B cell (primary cell): ENCODE results near the gene ZNF763. TPM values are rescaled to one million over a fixed set of nuclear protein-coding genes. Genes with fewer than 3 reads are reported as not detected.
A peak's percentile ranks its signal among the peaks of the same experiment; 100 is the strongest.
"Not testable (repeated sequence)": the region's sequence is repeated elsewhere in the genome, so short reads cannot be mapped to it uniquely, and the experiment has no call there.

Experiments used
- ATAC-seq: fragments of 200-7000 bp; cut with Tn5 transposase; one replicate; pipeline ENCODE4 v1.10.0; 2021; ENCODE audit warnings: low read depth, mild to moderate bottlenecking, moderate number of reproducible peaks, moderate library complexity
- CTCF ChIA-PET: fragments of 350-600 bp; sonication (Branson Sonifier 250); formaldehyde crosslinking; loops from one replicate; lab custom pipeline; 2021; ENCODE audit warnings: antibody characterized with exemption, inconsistent platforms; lab: Charles Lee
- POLR2A ChIA-PET: fragments of 350-600 bp; sonication (Branson Sonifier 250); formaldehyde crosslinking; loops from one replicate; lab custom pipeline; 2021; ENCODE audit warnings: antibody characterized with exemption; lab: Charles Lee
- DNase-seq: peaks from one replicate; pipeline ENCODE4 v3.0.0; 2013
- H2AFZ ChIP-seq: 2 replicates; pipeline ENCODE4 v1.6.1; 2012; ENCODE audit warnings: mild to moderate bottlenecking, low read depth, low read length; ENCODE audit not compliant: insufficient read depth, poor library complexity, severe bottlenecking
- H3K27ac ChIP-seq, 2 donors: 1 replicate in 1 of 2; 2 replicates in 1 of 2; pipeline ENCODE4 v1.5.1; 2012 to 2013; ENCODE audit warnings: low read length in 2 of 2, mild to moderate bottlenecking in 2 of 2, moderate library complexity in 1 of 2
- H3K27me3 ChIP-seq, 4 experiments: fragments of 200-600 bp in 1 of 4; sonication (generic) in 1 of 4; replicated peaks in 1 of 4; 1 replicate in 2 of 4; 2 replicates in 2 of 4; pipeline versions ENCODE4 v1.6.1 to v1.7.0; 2013 to 2016; ENCODE audit warnings: low read length in 3 of 4, mild to moderate bottlenecking in 2 of 4, mixed read lengths in 1 of 4, moderate library complexity in 1 of 4; ENCODE audit not compliant: insufficient read depth in 4 of 4, control insufficient read depth in 3 of 4; ENCODE audit errors: control extremely low read depth in 1 of 4
- H3K36me3 ChIP-seq, 2 experiments: replicated peaks in 1 of 2; 1 replicate in 1 of 2; 2 replicates in 1 of 2; pipeline versions ENCODE4 v1.6.1 to v1.7.1; 2013; ENCODE audit warnings: low read length in 1 of 2; ENCODE audit not compliant: insufficient read depth in 2 of 2, control insufficient read depth in 1 of 2; ENCODE audit errors: control extremely low read depth in 1 of 2, extremely low read depth in 1 of 2
- H3K4me1 ChIP-seq, 2 donors: fragments of 200-600 bp in 1 of 2; sonication (generic) in 1 of 2; 1 replicate in 1 of 2; 2 replicates in 1 of 2; pipeline versions ENCODE4 v1.5.1 to v1.6.1; 2013 to 2017; ENCODE audit warnings: low read length in 2 of 2; ENCODE audit not compliant: control insufficient read depth in 2 of 2, insufficient read depth in 2 of 2
- H3K4me2 ChIP-seq: replicated peaks from 2 replicates; pipeline ENCODE3; 2012; ENCODE audit warnings: mild to moderate bottlenecking, low read depth, low read length; ENCODE audit not compliant: poor library complexity, severe bottlenecking
- H3K4me3 ChIP-seq, 5 experiments: fragments of 200-600 bp in 1 of 5; sonication (generic) in 1 of 5; 1 replicate in 3 of 5; 2 replicates in 2 of 5; pipeline versions ENCODE4 v1.5.1 to v1.7.0; 2011 to 2016; ENCODE audit warnings: low read length in 4 of 5, mild to moderate bottlenecking in 4 of 5, low read depth in 2 of 5, control low read depth in 1 of 5, moderate library complexity in 1 of 5; ENCODE audit not compliant: insufficient read depth in 1 of 5; ENCODE audit errors: control extremely low read depth in 1 of 5, extremely low read depth in 1 of 5
- H3K79me2 ChIP-seq: fragments of 200-600 bp; sonication (generic); one replicate; pipeline ENCODE4 v1.6.0; 2016; ENCODE audit warnings: low read length; ENCODE audit not compliant: control insufficient read depth, insufficient read depth
- H3K9ac ChIP-seq: fragments of 200-600 bp; sonication (generic); 2 replicates; pipeline ENCODE4 v1.6.1; 2017; ENCODE audit warnings: mild to moderate bottlenecking, low read length, moderate library complexity
- H3K9me3 ChIP-seq, 3 donors: one replicate each; pipeline versions ENCODE4 v1.6.1 to v1.7.1; 2013; ENCODE audit warnings: low read length in 2 of 3; ENCODE audit not compliant: control insufficient read depth in 2 of 3, insufficient read depth in 1 of 3; ENCODE audit errors: control extremely low read depth in 1 of 3
- H4K20me1 ChIP-seq: 2 replicates; pipeline ENCODE4 v1.6.0; 2012; ENCODE audit warnings: mild to moderate bottlenecking, low read length; ENCODE audit not compliant: insufficient read depth, control insufficient read depth, poor library complexity, severe bottlenecking
- H3K27ac Mint-ChIP-seq: one replicate; pipeline ENCODE4 v1.8.0; 2021; ENCODE audit warnings: mixed read lengths
- H3K27me3 Mint-ChIP-seq: one replicate; pipeline ENCODE4 v1.8.0; 2021; ENCODE audit warnings: mixed read lengths
- H3K4me1 Mint-ChIP-seq: one replicate; pipeline ENCODE4 v1.8.0; 2021; ENCODE audit warnings: mixed read lengths
- H3K4me3 Mint-ChIP-seq: one replicate; pipeline ENCODE4 v1.8.0; 2021; ENCODE audit warnings: mixed read lengths
- H3K9me3 Mint-ChIP-seq: one replicate; pipeline ENCODE4 v1.8.0; 2022; ENCODE audit warnings: mixed read lengths; ENCODE audit not compliant: insufficient read depth
- CTCF ChIP-seq: fragments of 200-600 bp; IDR thresholded peaks from one replicate; pipeline ENCODE4 v1.8.0; 2022; ENCODE audit warnings: antibody characterized with exemption, mild to moderate bottlenecking
- EZH2 ChIP-seq: IDR thresholded peaks from 2 replicates; pipeline ENCODE4 v1.6.1; 2012; ENCODE audit warnings: borderline replicate concordance, low read depth, mild to moderate bottlenecking, moderate library complexity, low read length; ENCODE audit not compliant: insufficient read depth, poor library complexity, severe bottlenecking
- WGBS: methylation state at CpG from one replicate; pipeline ENCODE4 v1.1.5; 2013; ENCODE audit warnings: missing lambda C conversion rate; ENCODE audit not compliant: insufficient coverage; 5-methylcytosine and 5-hydroxymethylcytosine counted together
- intact Hi-C: fragments of 100-400 bp; cut with micrococcal nuclease; formaldehyde crosslinking; loops from one replicate; pipeline ENCODE4 v1.10.0; 2022
- polyA plus RNA-seq: library from polyadenylated mRNA; depleted of rRNA; stranded (reverse); fragments of >200 nt; gene quantifications from 2 replicates; pipeline ENCODE4 v1.2.3, GENCODE V29; 2012
- total RNA-seq, 2 donors: library from RNA; stranded (reverse); fragments of 120-200 nt in 1 of 2; gene quantifications; 1 replicate in 1 of 2; 2 replicates in 1 of 2; pipeline versions ENCODE4 v1.2.3 to v1.2.4, GENCODE V29; 2013 to 2022

Gene ZNF763
- total and polyA plus RNA-seq, 2 donors (not counting 1 experiment from before 2014, with no cell fraction given), result 3.0 to 14.2 TPM

- H3K4me3 ChIP-seq, H3K27ac Mint-ChIP-seq, H3K4me1 ChIP-seq, H3K4me1 Mint-ChIP-seq, CTCF ChIA-PET, H3K27me3 ChIP-seq, POLR2A ChIA-PET, H3K4me2 ChIP-seq, H2AFZ ChIP-seq, H3K27me3 Mint-ChIP-seq, DNase-seq, ATAC-seq, intact Hi-C loops, H4K20me1 ChIP-seq, H3K4me3 Mint-ChIP-seq, H3K27ac ChIP-seq, H3K9ac ChIP-seq: not testable (repeated sequence)
- H3K79me2 ChIP-seq, result peaks cover 84% of the 10 kb centered on the region
- 98% methylated on average over 23 of the region's 29 CpGs for WGBS
- H3K36me3 ChIP-seq, result peaks cover 4 to 39% of the 10 kb centered on the region in 2 experiments
- H3K9me3 ChIP-seq, result peaks cover 10 to 76% (median 61%) of the 10 kb centered on the region in 3 donors
- peaks cover 25% of the 10 kb centered on the region for H3K9me3 Mint-ChIP-seq
These were observed 23.4 kb upstream of the ZNF763 start for GRCh38 chr19:11941361-11941887.

GRCh38 chr19:11942008-11942842, 22.6 kb upstream of the ZNF763 start:
- Histone ChIP-seq H3K27me3 (no peaks in the 10 kb centered on the region), H4K20me1 (peaks cover 7% of the 10 kb centered on the region), H3K4me3 (no peak overlapping the region), H2AFZ (no peak overlapping the region), H3K36me3 (peaks cover 6 to 42% of the 10 kb centered on the region in 2 experiments), H3K9me3 (peaks cover 8 to 81% (median 68%) of the 10 kb centered on the region in 3 donors), H3K9ac (peak overlapping the region; percentile 9), H3K4me1 (no peaks in the 10 kb centered on the region), H3K27ac (no peak overlapping the region), H3K79me2 (peaks cover 79% of the 10 kb centered on the region), H3K4me2 (no peak overlapping the region)
- no peak for ATAC-seq
- H3K27ac Mint-ChIP-seq, result no peak overlapping the region
- DNase-seq, result no peak
- ChIA-PET CTCF (no interaction called here), POLR2A (no interaction called here)
- intact Hi-C loops, result no loop called here
- no peak overlapping the region for H3K4me3 Mint-ChIP-seq
- 100% methylated on average over 5 of the region's 10 CpGs for WGBS
- H3K27me3 Mint-ChIP-seq, result no peaks in the 10 kb centered on the region
- TF ChIP-seq CTCF, result no peak
- no peak for TF ChIP-seq EZH2
- H3K9me3 Mint-ChIP-seq, result peaks cover 25% of the 10 kb centered on the region
- no peaks in the 10 kb centered on the region for H3K4me1 Mint-ChIP-seq
